NCI-H1417 (cell line): ENCODE results near the gene WDR37.

ENCODE experiments used
- DNase-seq, 3 experiments: peaks; one replicate each; lab custom pipeline; 2025; lab: John Stamatoyannopoulos, UW

WDR37 gene

DNA sequence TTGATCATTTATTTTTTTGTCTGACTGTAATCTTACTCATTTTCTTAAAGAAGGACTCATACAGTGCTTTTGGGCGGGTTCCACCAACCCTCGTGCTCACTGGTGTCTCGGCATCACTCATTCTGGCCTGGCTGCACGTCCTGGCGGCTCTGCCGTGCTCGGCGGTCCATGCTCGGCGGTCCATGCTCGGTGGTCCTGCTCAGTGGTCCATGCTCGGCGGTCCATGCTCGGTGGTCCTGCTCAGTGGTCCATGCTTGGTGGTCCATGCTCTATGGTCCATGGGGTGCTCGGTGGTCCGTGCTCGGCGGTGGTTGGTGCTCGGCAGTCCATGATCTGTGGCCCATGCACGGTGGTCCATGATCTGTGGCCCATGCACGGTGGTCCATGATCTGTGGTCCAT is 72.5 kb downstream of the WDR37 start:
- DNase-seq: no peak

DNA sequence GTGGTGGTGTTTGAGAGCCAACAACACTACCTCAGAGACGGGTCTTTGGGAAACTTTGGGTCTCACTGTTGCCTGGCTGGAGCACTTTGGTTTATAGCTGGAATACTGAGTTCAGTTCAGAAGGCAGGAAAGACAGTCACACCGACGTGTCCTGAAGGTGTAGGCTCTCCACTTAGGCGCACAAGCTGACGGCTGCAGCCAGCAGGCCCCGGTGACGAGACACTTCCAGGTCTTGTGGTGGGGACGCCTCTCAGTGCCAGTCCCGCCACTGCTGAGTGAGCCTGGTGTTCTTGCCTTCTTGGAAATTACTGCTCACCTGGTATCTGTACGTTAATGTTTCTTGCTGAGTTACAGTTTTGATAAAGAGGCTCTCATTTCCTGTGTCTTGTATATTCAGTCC is 74.0 kb downstream of the WDR37 start:
- no peak for DNase-seq

DNA sequence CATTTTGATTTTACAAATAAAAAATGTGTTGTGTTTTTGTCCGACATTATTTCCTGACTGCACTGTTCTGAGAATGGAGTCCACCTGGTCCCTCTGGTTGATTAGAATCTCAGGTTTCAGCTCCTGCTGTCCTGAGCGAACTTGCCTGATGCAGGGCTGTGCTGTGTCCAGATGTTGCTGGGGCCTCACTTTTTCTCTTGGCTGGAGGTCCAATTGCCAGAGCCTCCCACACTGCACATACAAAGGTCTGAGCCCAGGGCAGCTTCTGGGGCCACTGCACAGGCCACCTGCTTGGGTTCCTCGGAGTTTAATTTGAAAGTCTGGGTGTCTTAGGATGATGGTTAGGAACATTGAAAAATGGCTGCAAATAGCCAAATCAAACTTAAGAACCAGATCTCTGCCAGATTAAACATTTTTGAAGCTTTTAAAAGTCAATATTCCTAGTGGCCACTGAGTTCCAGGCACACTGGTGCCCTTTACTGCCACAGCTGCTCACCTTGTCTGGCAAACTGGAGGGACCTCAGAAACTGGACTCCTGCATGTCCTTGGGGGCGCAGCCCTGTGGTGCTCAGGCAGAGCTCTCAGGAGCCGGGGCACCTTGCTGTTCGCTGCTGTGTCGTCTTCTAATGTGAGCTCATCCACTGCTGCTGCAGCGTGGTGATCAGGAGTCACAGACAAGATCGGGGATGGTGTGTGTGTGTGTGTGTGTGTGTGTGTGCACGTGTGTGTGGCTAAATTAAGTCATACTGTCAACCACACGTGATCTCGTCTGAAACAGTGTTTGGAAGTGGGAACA is 75.0 kb downstream of the WDR37 start:
- DNase-seq: no peak

DNA sequence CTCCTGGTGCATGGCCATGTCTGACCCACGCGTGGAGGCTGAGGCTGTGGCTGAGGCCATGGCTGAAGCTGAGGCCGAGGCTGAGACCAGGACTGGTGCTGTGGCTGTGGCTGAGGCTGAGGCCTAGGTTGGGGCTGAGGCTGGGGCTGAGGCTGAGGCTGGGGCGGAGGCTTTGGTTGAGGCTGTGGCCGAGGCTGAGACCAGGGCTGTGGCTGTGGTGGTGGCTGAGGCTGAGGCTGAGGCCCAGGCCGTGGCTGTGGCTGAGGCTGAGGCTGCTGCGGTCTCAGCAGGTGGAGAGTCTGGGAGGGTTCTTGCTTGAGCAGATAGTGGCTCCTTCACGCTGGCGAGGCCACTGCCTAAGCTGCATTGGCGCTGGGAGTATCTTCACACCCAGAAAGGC is 76.4 kb downstream of the WDR37 start:
- no peak for DNase-seq

DNA sequence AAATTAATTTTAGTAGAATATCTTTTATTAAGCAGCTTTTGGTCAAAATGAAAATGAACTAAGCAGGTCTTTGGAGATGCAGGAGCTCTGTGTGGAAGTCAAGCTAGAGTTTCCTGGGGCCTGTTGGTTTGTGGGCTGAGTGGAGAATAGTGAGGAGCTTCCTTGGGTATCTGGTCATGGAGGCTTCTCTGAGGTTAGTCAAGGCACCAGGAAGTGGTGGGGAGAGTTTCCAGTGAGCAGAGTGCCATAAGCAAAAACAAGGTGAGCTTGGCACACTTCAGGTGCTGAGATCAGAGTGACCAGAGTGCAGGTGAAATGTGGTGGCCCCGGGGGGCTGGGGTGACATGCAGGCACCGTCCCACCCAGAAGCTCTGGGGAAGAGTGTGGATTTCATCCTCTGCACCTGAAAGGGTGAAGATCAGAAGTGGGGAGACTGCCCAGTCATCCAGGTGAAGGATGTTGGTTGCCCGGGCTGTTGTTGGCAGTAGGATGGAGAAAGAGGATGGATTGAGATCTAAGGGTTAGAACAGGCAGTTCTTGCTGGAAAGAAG is 77.4 kb downstream of the WDR37 start:
- DNase-seq: no peak

DNA sequence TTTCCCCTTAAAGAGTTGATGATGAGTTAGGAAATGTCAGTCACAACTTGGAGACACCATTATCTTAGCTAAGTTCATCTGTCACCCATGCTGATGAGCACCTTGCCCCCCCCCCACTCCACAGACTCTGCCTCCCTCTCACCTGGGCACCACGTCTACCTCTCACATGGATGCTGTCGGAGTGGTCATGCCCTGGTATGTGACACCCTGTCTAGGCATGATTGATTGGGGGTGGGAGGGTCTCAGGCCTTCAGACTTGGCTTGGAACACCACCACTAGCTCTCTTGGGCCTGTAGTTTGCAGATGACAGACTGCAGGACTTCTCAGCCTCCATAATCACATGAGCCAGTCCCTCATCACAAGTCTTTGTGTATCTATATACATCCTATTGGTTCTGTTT is 78.0 kb downstream of the WDR37 start:
- no peak for DNase-seq

DNA sequence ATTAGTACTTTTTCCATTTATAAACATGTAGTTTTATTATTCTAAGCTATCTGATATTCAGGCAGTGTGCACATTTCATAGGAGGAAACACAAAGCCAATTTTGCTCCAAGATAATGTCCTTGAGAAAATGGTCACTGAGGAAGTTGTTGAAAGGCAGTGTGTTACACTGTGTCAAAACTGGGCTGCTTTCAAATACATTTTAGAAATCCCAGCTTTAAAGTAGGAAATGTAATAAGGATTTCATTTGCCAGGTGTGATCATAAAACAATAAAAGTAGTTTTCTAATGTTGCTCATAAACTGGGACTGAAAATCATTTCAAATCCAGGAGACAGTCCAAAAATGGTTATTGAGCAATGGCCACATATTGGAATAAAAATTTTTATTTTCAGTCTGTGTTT is 80.1 kb downstream of the WDR37 start:
- no peak for DNase-seq

DNA sequence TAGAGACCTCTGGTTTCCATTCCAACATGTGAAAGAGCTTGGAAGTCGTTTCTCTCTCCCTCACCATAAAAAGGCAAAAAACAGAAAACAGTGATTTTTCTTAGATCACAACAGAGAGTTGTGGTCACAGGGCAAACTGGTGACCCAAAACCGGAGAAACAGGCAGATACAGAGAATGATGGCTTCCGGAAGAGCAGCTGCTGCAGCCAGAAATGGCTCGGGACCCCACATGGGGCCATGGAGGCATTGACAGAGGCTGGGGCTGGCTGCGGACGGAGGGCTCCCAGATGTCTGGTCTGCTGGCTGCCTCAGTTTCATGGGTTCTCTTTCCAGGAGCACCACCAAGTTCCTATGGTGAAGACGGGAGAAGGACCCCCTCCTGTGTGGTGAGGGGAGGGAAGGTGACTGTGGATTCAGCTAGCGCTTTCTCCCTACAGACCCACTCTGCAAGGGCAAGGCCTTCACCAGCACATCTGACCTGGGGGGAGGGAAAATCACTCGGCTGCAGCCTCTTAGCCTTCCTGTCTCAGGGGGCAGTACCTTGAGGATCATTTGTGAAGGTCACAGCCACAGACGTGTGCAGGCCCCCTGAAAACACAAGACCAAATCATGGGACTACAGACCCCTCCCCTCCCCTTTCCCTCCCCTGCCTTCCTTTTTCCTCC is 81.4 kb downstream of the WDR37 start:
- no peak for DNase-seq

DNA sequence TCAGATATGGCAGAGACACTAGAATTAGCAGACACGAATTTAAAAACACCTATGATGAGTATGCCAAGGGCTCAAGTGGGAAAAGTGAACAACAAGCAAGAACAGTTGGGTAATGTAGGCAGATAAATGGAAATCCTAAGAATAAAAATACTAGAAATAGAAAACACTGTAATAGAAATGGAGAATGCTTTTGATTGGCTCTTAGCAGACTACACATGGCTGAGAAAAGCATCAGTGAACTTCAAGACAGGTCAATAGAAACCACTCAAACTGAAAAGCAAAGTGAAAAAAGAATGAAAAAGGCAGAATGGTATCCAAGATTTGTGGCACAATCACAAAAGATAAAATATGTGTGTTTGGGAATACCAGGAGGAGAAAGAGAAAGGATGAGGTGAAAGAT is 82.3 kb downstream of the WDR37 start:
- no peak for DNase-seq

DNA sequence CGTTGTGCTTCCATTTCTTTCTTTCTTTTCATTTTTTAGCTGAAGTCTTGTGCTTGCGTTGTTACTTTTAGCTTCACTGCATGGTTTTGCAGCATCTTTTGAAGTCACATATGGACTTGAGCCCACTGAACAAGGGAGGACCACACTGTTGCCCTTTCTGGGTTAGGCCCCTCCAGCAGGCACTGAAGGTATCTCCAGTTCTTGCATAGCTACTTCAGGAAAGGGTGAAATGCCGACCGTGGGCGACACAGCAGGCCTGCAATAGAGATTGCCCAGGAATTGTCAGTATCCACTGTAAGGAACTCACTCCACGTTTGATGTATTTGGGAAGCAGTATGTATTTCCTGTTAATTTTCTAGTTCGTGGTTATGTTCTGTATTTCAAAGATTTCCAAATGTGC is 85.1 kb downstream of the WDR37 start:
- DNase-seq: no peak

DNA sequence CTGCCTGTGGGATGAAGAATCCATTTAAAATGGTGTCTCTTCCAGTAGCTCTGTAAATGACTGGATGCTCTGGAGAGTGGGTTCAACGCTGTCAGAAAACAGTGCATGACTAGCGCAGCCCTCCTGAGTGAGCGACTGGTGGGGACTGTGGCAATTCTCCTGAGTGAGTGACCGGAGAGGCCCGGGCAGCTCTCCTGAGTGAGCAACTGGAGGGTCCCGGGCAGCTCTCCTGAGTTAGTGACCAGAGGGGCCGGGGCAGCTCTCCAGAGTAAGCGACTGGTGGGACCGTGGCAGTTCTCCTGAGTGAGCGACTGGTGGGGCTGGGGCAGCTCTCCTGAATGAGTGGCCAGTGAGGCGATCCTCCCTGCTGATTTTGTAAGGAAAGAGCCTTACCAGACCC is 85.5 kb downstream of the WDR37 start:
- no peak for DNase-seq

DNA sequence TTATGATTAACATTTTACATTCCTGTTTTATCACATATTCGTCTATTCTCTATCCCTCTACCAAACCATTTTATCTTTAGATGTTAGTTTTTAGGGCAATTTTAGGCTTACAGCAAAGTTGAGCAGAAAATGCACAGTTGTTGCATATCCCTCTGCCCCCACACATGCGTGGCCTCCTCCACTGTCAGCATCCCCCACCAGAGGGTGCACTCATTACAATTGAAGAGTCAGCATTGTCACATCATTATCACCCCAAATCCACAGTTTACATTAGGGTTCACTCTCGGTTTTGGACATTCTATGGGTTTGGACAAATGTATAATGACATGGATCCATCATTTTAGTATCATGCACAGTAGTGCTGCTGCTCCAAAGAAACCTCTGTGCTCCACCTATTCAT is 86.4 kb downstream of the WDR37 start:
- DNase-seq: peak in 1 of 3 experiments; percentile 2

DNA sequence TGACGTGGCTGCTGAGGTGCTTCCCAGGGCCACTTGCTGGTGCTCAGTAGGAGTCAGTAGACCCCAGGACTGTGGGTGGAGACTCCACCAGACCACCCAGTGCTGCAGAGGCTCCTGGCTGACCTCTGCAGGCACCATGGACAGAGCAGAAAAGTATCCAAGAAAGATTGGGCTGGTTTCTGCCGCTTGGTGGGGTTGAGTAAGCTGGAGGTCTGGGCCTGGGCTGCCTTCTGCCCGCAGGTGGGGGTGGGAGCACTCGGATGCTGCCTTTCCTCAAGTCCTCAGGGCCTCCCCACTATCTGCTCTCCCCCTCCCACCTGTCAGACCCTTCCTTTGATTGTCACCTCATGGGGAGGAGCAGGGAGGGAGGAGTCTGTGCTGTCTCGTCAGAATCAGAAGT is 91.6 kb downstream of the WDR37 start:
- DNase-seq: no peak

DNA sequence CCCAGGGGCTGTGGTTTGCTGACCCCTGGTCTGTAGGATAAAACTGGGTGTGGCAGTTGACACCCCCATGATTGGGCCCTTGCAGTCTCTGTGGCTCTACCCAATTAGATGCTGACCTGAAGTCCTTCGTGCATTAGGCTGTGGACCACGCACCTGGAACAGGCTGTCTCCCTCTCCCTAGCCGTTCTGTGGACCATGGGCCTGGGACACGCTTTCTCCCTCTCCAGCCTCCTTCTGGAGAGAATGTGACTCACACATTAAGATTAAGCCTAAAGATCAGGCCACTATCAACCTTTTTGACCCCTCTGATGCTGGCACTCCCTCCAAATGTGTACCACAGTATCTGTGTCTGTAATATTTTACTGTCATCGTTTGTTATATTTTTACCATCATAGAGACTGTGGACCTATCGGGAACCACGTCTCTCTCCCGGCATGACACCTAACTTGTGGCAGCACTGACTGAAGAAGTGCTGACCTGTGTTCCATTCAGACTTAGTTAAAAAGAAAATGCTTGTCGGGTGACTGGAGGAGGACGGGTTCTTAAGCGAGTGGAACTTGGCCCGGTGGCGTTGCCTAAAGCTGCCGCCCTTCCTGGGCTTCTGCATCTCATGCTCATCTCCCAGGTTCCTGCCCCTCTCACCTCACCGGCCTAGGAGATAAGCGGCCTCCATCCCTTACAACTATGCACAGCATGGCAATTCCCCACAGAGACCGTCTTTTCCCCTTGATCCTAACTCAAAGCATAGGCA is 92.8 kb downstream of the WDR37 start:
- no peak for DNase-seq

DNA sequence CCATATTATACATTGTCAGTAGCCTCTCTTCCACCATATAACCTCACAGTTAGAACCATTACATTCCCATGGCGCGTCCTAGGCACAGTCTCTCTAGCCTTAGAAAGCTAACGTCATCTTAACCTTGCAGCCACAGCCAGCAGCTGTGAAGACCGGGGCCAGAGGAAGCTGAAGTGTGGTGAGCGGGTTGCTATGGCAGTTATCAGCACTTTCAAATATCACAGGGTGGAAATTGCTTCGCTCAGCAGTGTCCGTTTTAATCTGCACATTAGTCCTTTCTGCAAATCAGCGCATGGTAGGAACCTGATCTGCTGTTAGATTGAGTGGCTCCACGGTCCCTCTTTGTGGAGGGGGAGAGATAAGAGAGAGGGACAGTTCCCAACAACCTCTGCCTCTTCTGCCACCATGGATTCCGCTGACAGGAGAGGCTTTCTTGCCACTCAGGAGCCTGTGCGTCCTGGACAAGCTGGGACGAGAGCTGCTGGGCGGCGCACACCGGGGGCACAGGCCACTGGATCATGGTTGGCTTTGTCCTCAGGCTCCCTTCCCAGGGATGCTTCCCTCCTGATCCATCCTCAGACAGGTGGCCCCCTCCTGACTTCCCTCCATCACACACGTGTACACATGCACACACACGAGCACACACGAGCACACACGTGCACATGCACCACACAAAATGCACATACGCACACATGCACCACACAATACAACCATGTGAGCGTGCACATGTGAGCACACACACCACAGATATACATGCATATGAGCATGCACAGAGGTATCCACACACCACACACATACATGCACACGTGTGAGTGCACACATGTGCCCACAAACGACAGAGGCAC is 93.8 kb downstream of the WDR37 start:
- no peak for DNase-seq

DNA sequence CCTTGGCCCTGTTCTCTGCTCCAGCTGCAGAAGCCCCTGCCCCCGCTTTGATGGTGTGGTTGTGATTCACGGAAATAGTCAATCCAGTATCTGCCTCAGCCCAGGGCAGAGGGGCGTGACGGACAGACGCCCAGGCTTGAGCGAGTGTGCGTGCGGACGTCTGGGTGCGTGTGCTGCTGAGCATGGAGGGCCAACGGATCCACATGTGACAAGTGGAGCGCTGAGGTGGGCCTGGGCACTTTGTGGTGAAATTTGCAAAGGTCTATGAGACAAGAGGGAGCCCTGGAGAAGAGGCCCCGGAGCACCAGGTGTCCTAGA is 94.4 kb downstream of the WDR37 start:
- DNase-seq: no peak

DNA sequence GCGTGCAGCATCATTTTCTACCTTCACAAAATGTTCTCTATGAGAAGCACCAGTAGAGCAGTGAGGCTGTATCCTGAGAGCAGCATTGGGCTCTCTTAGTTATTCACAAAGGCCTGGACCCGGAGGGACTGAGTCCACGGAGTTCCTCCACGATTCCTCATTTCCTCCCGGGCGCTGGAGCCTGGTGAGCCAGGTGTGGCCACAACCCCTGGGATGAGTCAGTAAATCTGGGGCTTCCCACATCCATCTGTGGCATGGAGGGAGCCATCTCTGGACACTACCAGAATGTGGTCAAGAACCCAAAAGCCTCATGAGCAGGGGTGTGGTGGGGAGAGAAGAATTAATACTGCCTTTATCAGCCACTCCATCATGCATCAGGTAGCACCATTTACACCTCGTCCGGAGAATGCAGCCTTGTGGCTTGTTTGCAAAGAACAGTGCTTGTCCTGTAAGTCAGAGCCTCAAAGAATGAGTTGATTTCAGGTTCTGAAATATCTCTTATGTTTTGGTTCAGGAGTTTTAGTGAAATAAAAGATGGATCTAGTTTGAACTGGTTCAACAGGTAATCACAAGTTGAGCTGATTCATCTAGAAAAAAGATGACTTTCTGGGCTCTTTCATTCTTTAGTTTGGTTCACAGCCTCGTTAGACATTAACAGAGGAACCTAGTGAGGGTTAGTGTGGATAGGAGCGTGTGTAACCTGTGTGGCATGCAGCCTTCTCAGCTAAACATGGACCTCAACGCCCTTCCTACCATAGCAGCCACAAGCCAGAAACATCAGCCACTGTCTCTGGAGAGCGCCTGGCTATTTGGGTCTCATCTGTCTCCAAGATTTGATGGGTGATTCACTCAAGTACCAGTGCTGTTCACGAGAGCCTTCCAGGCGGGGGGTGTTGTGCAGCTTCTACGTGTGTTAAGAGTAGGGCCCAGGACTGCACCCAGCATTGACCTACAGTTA is 95.2 kb downstream of the WDR37 start:
- no peak for DNase-seq

DNA sequence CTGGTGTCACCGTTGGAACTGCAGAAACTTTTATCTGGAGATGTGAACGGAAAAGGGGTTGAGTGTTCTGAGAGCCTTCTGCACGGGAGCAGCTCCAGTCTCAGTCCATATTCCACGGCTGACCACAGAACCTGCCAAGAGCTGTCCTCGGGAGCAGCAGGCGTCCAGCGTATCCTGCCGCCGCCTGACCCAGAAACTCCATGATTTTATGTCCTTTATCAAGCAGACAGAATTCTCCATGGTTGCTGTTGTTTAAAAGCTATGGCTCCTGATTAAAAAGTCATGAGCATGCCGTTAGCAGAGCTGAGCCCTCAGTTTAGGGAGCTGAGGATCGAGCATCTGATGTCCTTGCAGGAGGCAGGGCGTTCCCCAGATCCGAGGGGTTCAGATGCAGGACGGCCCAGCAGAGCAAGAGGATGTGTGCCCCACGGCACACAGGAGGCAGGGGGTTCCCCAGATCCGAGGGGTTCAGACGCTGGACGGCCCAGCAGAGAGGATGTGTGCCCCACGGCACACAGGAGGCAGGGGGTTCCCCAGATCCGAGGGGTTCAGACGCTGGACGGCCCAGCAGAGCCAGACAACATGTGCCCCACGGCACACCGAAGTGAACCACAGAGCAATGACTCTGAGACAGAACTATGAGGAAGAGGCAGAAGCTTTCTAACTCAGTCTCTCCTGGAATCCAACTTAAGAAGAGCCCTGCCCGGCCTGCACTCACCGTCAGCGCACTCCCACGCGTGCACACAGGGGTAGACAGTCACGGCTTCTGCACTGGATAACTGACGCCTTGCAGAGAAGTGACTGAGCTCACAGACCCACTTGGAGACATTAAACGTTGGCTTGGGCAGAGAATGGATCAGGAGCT is 96.4 kb downstream of the WDR37 start:
- no peak for DNase-seq

DNA sequence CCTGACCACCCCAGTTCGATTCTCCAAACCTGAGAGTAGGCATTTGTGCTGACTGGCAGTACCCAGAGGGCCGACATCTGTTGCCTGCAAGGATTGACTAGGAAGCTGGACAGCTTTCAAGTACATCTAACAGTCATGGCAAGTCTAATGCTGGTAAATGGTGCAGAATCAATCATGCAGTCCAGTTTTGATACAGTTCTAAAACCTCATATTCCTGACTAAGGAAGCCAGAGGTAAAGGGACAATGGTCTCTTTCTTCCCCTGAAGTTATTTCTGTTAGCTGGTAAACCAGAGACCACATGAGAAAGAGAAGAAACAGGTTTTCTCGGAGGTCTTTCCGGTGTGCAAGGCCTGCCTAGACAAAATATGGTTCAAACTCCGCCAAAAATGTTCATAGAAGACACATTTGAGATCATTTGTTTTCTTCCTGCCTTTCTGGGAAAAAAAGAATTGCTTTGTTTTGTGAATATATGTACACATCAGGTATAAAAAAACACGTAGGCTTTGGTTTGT is 97.1 kb downstream of the WDR37 start:
- DNase-seq: no peak
